IMR-90 (cell line): Measurements from ENCODE around the gene ZFYVE28. TPM values are rescaled to one million over a fixed set of nuclear protein-coding genes. Genes with fewer than 3 reads are reported as not detected.
A peak's percentile ranks its signal among the peaks of the same experiment; 100 is the strongest.

Experiments used
- ATAC-seq: fragments of 200-7000 bp; cut with Tn5 transposase; 2 replicates; pipeline ENCODE4 v1.9.1; 2020; ENCODE audit warnings: low read depth, mild to moderate bottlenecking, moderate library complexity
- BruUV-seq: library from RNA; stranded (reverse); fragments of 400-500 nt; replicated peaks from 2 replicates; lab custom pipeline; 2021; lab: Mats Ljungman, UMichigan
- CTCF ChIA-PET: fragments of 300-600 bp; formaldehyde crosslinking; extraction: SDS; loops from one replicate; lab custom pipeline; 2021; ENCODE audit warnings: antibody characterized with exemption; lab: Yijun Ruan, JAX
- POLR2A ChIA-PET: fragments of 300-600 bp; sonication (Branson Sonifier 250); formaldehyde crosslinking; loops from one replicate; lab custom pipeline; 2022; ENCODE audit warnings: antibody characterized with exemption; ENCODE audit not compliant: unreplicated experiment; lab: Charles Lee
- DNase-seq: peaks from one replicate; pipeline ENCODE4 v3.0.0; 2013
- H2AFZ ChIP-seq: replicated peaks from 2 replicates; pipeline ENCODE3; 2013; ENCODE audit warnings: low read length, mild to moderate bottlenecking; ENCODE audit not compliant: poor library complexity
- H2AK5ac ChIP-seq: 2 replicates; pipeline ENCODE4 v1.6.1; 2013; ENCODE audit warnings: low read depth, low read length, inconsistent platforms
- H2AK9ac ChIP-seq: replicated peaks from 2 replicates; pipeline ENCODE3; 2013; ENCODE audit warnings: mild to moderate bottlenecking, low read depth, low read length, moderate library complexity; ENCODE audit not compliant: poor library complexity
- H2BK120ac ChIP-seq: 2 replicates; pipeline ENCODE4 v1.6.1; 2013; ENCODE audit warnings: low read depth, low read length, inconsistent platforms
- H2BK15ac ChIP-seq: 3 replicates; pipeline ENCODE4 v1.6.1; 2013; ENCODE audit warnings: low read depth, low read length, inconsistent platforms
- H2BK20ac ChIP-seq: 2 replicates; pipeline ENCODE4 v1.6.1; 2013; ENCODE audit warnings: low read depth, mild to moderate bottlenecking, inconsistent platforms, low read length, moderate library complexity
- H2BK5ac ChIP-seq: 2 replicates; pipeline ENCODE4 v1.6.1; 2013; ENCODE audit warnings: mild to moderate bottlenecking, low read depth, low read length, inconsistent platforms; ENCODE audit not compliant: poor library complexity, severe bottlenecking
- H3K14ac ChIP-seq: replicated peaks from 2 replicates; pipeline ENCODE4 v1.6.1; 2013; ENCODE audit warnings: low read depth, low read length, inconsistent platforms
- H3K18ac ChIP-seq: 2 replicates; pipeline ENCODE4 v1.6.1; 2013; ENCODE audit warnings: low read depth, low read length, control low read depth
- H3K23ac ChIP-seq: 2 replicates; pipeline ENCODE4 v1.6.1; 2013; ENCODE audit warnings: low read depth, low read length, inconsistent platforms
- H3K27ac ChIP-seq: 2 replicates; pipeline ENCODE4 v1.5.1; 2013; ENCODE audit warnings: mild to moderate bottlenecking, control low read depth, low read length; ENCODE audit not compliant: insufficient read depth
- H3K27me3 ChIP-seq: 2 replicates; pipeline ENCODE4 v1.6.1; 2013; ENCODE audit warnings: low read length; ENCODE audit not compliant: control insufficient read depth, insufficient read depth
- H3K36me3 ChIP-seq: 2 replicates; pipeline ENCODE4 v1.6.1; 2013; ENCODE audit warnings: low read length, mixed read lengths; ENCODE audit not compliant: control insufficient read depth, insufficient read depth
- H3K4ac ChIP-seq: 2 replicates; pipeline ENCODE4 v1.6.1; 2013; ENCODE audit warnings: low read depth, low read length, inconsistent platforms
- H3K4me1 ChIP-seq: 2 replicates; pipeline ENCODE4 v1.6.1; 2013; ENCODE audit warnings: low read length, mixed read lengths; ENCODE audit not compliant: control insufficient read depth, insufficient read depth
- H3K4me2 ChIP-seq: 2 replicates; pipeline ENCODE4 v1.6.1; 2013; ENCODE audit warnings: low read depth, mild to moderate bottlenecking, control low read depth, low read length, moderate library complexity
- H3K4me3 ChIP-seq: 2 replicates; pipeline ENCODE4 v1.5.1; 2013; ENCODE audit warnings: low read depth, mild to moderate bottlenecking, control low read depth, low read length, moderate library complexity; ENCODE audit not compliant: insufficient read depth
- H3K56ac ChIP-seq: 2 replicates; pipeline ENCODE4 v1.6.1; 2013; ENCODE audit warnings: low read length, inconsistent platforms; ENCODE audit not compliant: insufficient read depth; ENCODE audit errors: extremely low read depth
- H3K79me1 ChIP-seq, 2 experiments: 2 replicates each; pipeline ENCODE4 v1.6.1; 2013; ENCODE audit warnings: low read length in 2 of 2, inconsistent platforms in 1 of 2, low read depth in 1 of 2
- H3K9ac ChIP-seq: 2 replicates; pipeline ENCODE4 v1.6.1; 2013; ENCODE audit warnings: low read depth, low read length, control low read depth
- H3K9me1 ChIP-seq: 2 replicates; pipeline ENCODE4 v1.6.1; 2013; ENCODE audit warnings: low read length, inconsistent platforms; ENCODE audit not compliant: insufficient read depth
- H3K9me3 ChIP-seq: 2 replicates; pipeline ENCODE4 v1.6.1; 2013; ENCODE audit warnings: low read length; ENCODE audit not compliant: control insufficient read depth, insufficient read depth
- H4K20me1 ChIP-seq: 2 replicates; pipeline ENCODE4 v1.6.1; 2013; ENCODE audit warnings: low read length, inconsistent platforms; ENCODE audit not compliant: insufficient read depth
- H4K5ac ChIP-seq: 2 replicates; pipeline ENCODE4 v1.6.1; 2013; ENCODE audit warnings: mild to moderate bottlenecking, low read depth, low read length, control low read depth
- H4K8ac ChIP-seq, 2 experiments: 2 replicates each; pipeline ENCODE4 v1.6.1; 2013; ENCODE audit warnings: low read depth in 2 of 2, low read length in 2 of 2, control low read depth in 1 of 2, inconsistent platforms in 1 of 2
- H4K91ac ChIP-seq: 2 replicates; pipeline ENCODE4 v1.6.1; 2013; ENCODE audit warnings: low read depth, low read length, inconsistent platforms; ENCODE audit not compliant: insufficient read depth
- BHLHE40 ChIP-seq: fragments of 150-350 bp; IDR thresholded peaks from 2 replicates; pipeline ENCODE4 v1.6.1; 2016; ENCODE audit warnings: mild to moderate bottlenecking, low read depth, low read length
- ELK1 ChIP-seq: fragments of 150-350 bp; IDR thresholded peaks from 2 replicates; pipeline ENCODE4 v1.6.1; 2016; ENCODE audit warnings: low read depth, mild to moderate bottlenecking, low read length, moderate library complexity, borderline replicate concordance
- FOS ChIP-seq: fragments of 150-350 bp; IDR thresholded peaks from 2 replicates; pipeline ENCODE4 v1.6.1; 2016; ENCODE audit warnings: low read depth, low read length
- NFE2L2 ChIP-seq: fragments of 150-350 bp; IDR thresholded peaks from 2 replicates; pipeline ENCODE4 v1.6.1; 2016; ENCODE audit warnings: low read depth, mild to moderate bottlenecking, low read length
- WGBS, 2 experiments: methylation state at CpG; one replicate each; pipeline versions ENCODE4 v1.1.5 to v1.1.7; 2013; ENCODE audit warnings: missing lambda C conversion rate in 2 of 2; ENCODE audit not compliant: insufficient read length in 1 of 2; ENCODE audit errors: extremely low coverage in 2 of 2; 5-methylcytosine and 5-hydroxymethylcytosine counted together
- dilution Hi-C: fragments of 300-500 bp; cut with HindIII; formaldehyde crosslinking; loops from one replicate; pipeline ENCODE4 v1.14.3; 2018; ENCODE audit warnings: low sequenced_read_pairs; ENCODE audit not compliant: unreplicated experiment
- in situ Hi-C: fragments of 300-500 bp; cut with MboI; formaldehyde crosslinking; loops from 3 replicates; pipeline ENCODE4 v1.14.3; 2019; ENCODE audit warnings: low sequenced_read_pairs, inconsistent platforms, mixed read lengths
- intact Hi-C: fragments of 100-400 bp; cut with micrococcal nuclease; formaldehyde crosslinking; loops from 2 replicates; pipeline ENCODE4 v1.10.0; 2022
- polyA plus RNA-seq, 3 experiments: library from polyadenylated mRNA; depleted of rRNA; stranded (reverse); fragments of >200 nt; gene quantifications; 2 replicates each; pipeline ENCODE4 v1.2.3, GENCODE V29; 2012; ENCODE audit warnings: low replicate concordance in 1 of 3
- total RNA-seq: library from RNA; depleted of rRNA; stranded (reverse); fragments of >200 nt; gene quantifications from 2 replicates; pipeline ENCODE4 v1.2.3, GENCODE V29; 2012

The ZFYVE28 gene
- total and polyA plus RNA-seq, 2 of the 4 experiments (the other 2 are of a cell fraction): 0.36 to 1.2 TPM

- Histone ChIP-seq H4K8ac (no peak overlapping the region), H2BK5ac (no peak overlapping the region), H2BK120ac (no peak overlapping the region), H3K4ac (no peak overlapping the region), H3K9ac (no peak overlapping the region), H2AFZ (no peak overlapping the region), H3K14ac (no peak overlapping the region), H3K79me1 (no peaks in the 10 kb centered on the region), H4K91ac (no peak overlapping the region), H3K9me1 (no peaks in the 10 kb centered on the region), H3K27me3 (peaks cover 13% of the 10 kb centered on the region), H2AK9ac (no peak overlapping the region), H2BK20ac (no peak overlapping the region), H3K9me3 (peaks cover 14% of the 10 kb centered on the region), H2BK15ac (no peak overlapping the region), H2AK5ac (no peak overlapping the region), H3K18ac (no peak overlapping the region), H4K20me1 (no peaks in the 10 kb centered on the region), H3K56ac (no peak overlapping the region), H3K4me1 (peaks cover 2% of the 10 kb centered on the region; the same call in 1 of the 2 replicates), H3K36me3 (no peaks in the 10 kb centered on the region), H3K27ac (no peak overlapping the region), H3K23ac (no peak overlapping the region), H3K4me2 (no peak overlapping the region), H4K5ac (no peak overlapping the region), H3K4me3 (no peak overlapping the region)
- no peak for DNase-seq
- in situ Hi-C loops (no loop called here), intact Hi-C loops (no loop called here), dilution Hi-C loops (no loop called here)
- no TSS peak for BruUV-seq
- no peak for TF ChIP-seq FOS
- TF ChIP-seq BHLHE40: no peak
- no peak for TF ChIP-seq ELK1
- no peak for TF ChIP-seq NFE2L2
- 80% methylated on average over 2 of the region's 11 CpGs; no CpG with 5 or more reads in 1 of the 2 experiments for WGBS, 2 experiments
- ChIA-PET CTCF (no interaction called here), POLR2A (no interaction called here)
- ATAC-seq: peak; percentile 51
These were observed 112.5 kb downstream of the ZFYVE28 start for GRCh38 chr4:2305766-2306501.
